GM18508 (cell line): ENCODE measurements around the gene HMOX2.

Source experiments
- ATAC-seq: cut with Tn5 transposase; IDR thresholded peaks from one replicate; pipeline ENCODE4 v1.9.1; 2021; ENCODE audit warnings: moderate number of reproducible peaks; ENCODE audit not compliant: insufficient read depth, unreplicated experiment

The HMOX2 gene

GRCh38 chr16:4463522-4464163, 12.6 kb upstream of the HMOX2 start:
- ATAC-seq, result no peak

GRCh38 chr16:4465977-4466779, 10.0 kb upstream of the HMOX2 start:
- ATAC-seq, result no peak

GRCh38 chr16:4467916-4468315, 8.3 kb upstream of the HMOX2 start:
- no peak for ATAC-seq

- ATAC-seq, result no peak
Measured at GRCh38 chr16:4468972-4469371, 7.2 kb upstream of the HMOX2 start.

- no peak for ATAC-seq
Measured at GRCh38 chr16:4471869-4472268, 4.3 kb upstream of the HMOX2 start.

GRCh38 chr16:4472880-4473279, 3.3 kb upstream of the HMOX2 start:
- ATAC-seq, result no peak

- no peak for ATAC-seq
Measured at GRCh38 chr16:4474192-4474961, 1.8 kb upstream of the HMOX2 start, which contains the start of gene NMRAL1. Gene NMRAL1 (minus strand): TSS chr16:4474625. CDS start chr16:4474132, 493 bp downstream.

GRCh38 chr16:4477966-4478365, 1.8 kb downstream of the HMOX2 start:
- no peak for ATAC-seq

- no peak for ATAC-seq
Measured at GRCh38 chr16:4481526-4481925, 5.3 kb downstream of the HMOX2 start.

GRCh38 chr16:4481963-4482362, 5.8 kb downstream of the HMOX2 start:
- ATAC-seq, result no peak

- ATAC-seq, result no peak
Measured at GRCh38 chr16:4486126-4486893, 10.1 kb downstream of the HMOX2 start.

- no peak for ATAC-seq
Measured at GRCh38 chr16:4487955-4488498, 11.8 kb downstream of the HMOX2 start.

GRCh38 chr16:4488499-4488967, 12.3 kb downstream of the HMOX2 start:
- no peak for ATAC-seq

GRCh38 chr16:4489030-4489429, 12.8 kb downstream of the HMOX2 start:
- no peak for ATAC-seq

- ATAC-seq, result no peak
Measured at GRCh38 chr16:4491898-4492297, 15.7 kb downstream of the HMOX2 start.

- no peak for ATAC-seq
Measured at GRCh38 chr16:4494746-4495490, 18.7 kb downstream of the HMOX2 start.

GRCh38 chr16:4495766-4496165, 19.6 kb downstream of the HMOX2 start:
- ATAC-seq, result no peak

GRCh38 chr16:4496305-4496704, 20.1 kb downstream of the HMOX2 start:
- no peak for ATAC-seq

- ATAC-seq, result no peak
Measured at GRCh38 chr16:4498546-4499195, 22.5 kb downstream of the HMOX2 start.
